Mucosa of rectum (tissue), 2 donors: ENCODE data around the gene KPNB1.

Experiments
- H3K27ac ChIP-seq, 2 donors: one replicate each; pipeline ENCODE4 v1.7.0; 2013; ENCODE audit warnings: inconsistent platforms in 2 of 2, low read depth in 2 of 2, low read length in 2 of 2
- H3K27me3 ChIP-seq, 2 donors: one replicate each; pipeline ENCODE4 v1.7.0; 2013; ENCODE audit warnings: low read length in 2 of 2; ENCODE audit not compliant: control insufficient read depth in 2 of 2, insufficient read depth in 2 of 2
- H3K36me3 ChIP-seq, 2 donors: one replicate each; pipeline ENCODE4 v1.7.0; 2013; ENCODE audit warnings: low read length in 2 of 2; ENCODE audit not compliant: control insufficient read depth in 2 of 2, insufficient read depth in 2 of 2
- H3K4me1 ChIP-seq, 2 donors: one replicate each; pipeline ENCODE4 v1.7.0; 2013; ENCODE audit warnings: low read length in 2 of 2, mild to moderate bottlenecking in 1 of 2; ENCODE audit not compliant: control insufficient read depth in 2 of 2, insufficient read depth in 2 of 2
- H3K4me3 ChIP-seq, 2 donors: one replicate each; pipeline ENCODE4 v1.7.0; 2013; ENCODE audit warnings: low read length in 2 of 2
- H3K9ac ChIP-seq, 2 donors: one replicate each; pipeline ENCODE4 v1.7.0; 2013; ENCODE audit warnings: low read length in 2 of 2, low read depth in 1 of 2, mild to moderate bottlenecking in 1 of 2
- H3K9me3 ChIP-seq, 2 donors: one replicate each; pipeline ENCODE4 v1.7.0; 2013; ENCODE audit warnings: low read length in 2 of 2; ENCODE audit not compliant: control insufficient read depth in 2 of 2
- donor health status: healthy.
- donor health status: Normal muscosa, but diverticular disease.

Gene KPNB1

GRCh38 chr17:47621293-47622179, 28.2 kb upstream of the KPNB1 start:
- H3K4me3 ChIP-seq: no peak overlapping the region

DNA sequence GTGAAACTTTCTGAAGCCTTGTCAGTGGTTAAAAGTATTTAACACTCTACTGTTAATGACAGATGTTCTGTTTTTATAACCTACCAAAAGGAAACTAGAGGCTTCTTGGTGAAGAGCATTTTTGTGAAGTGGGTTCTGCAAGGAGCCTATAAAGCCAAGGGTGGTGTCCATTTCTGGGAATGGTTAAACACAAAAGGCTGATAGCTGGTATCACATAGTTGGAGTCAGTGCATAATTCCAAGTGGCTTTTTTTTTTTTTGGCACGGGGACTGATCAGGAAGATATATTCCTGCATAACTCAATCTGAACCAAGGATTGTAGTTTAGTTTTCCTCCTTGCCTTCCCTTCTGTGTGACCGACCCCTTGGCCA, 27.6 kb upstream of the KPNB1 start:
- no peaks in the 10 kb centered on the region for H3K4me1 ChIP-seq
- H3K4me3 ChIP-seq: no peak overlapping the region
- H3K36me3 ChIP-seq: peaks cover 42 to 46% of the 10 kb centered on the region in 2 donors
- H3K27ac ChIP-seq: no peak overlapping the region
- no peaks in the 10 kb centered on the region for H3K9me3 ChIP-seq
- H3K27me3 ChIP-seq: no peaks in the 10 kb centered on the region
- no peak overlapping the region for H3K9ac ChIP-seq

More at GRCh38 chr17:47621293-47622179, 28.2 kb upstream of the KPNB1 start:
- no peaks in the 10 kb centered on the region for H3K9me3 ChIP-seq
- no peaks in the 10 kb centered on the region for H3K27me3 ChIP-seq
- H3K4me1 ChIP-seq: no peaks in the 10 kb centered on the region
- H3K27ac ChIP-seq: no peak overlapping the region
- H3K36me3 ChIP-seq: peaks cover 44 to 48% of the 10 kb centered on the region in 2 donors
- no peak overlapping the region for H3K9ac ChIP-seq

DNA sequence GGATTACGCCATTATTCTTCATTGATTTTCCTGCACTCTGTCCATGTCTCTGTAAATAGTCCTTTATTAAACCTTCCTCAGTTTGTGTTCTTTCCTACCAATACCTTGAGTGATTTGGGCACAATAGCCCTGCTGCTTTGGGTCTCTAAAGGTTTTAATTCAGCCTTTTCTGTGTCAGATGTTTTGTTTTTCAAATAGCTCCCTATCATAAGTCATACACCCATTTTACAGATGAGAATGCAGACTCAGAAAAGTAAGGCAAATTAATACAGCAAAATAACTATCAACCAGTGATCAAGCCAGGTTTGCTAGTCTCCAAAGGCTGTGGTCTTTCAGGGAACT, 25.0 kb upstream of the KPNB1 start:
- Histone ChIP-seq H3K9ac (no peak overlapping the region), H3K4me1 (no peaks in the 10 kb centered on the region), H3K36me3 (peaks cover 27 to 28% of the 10 kb centered on the region in 2 donors), H3K27me3 (no peaks in the 10 kb centered on the region), H3K4me3 (no peak overlapping the region), H3K27ac (no peak overlapping the region), H3K9me3 (no peaks in the 10 kb centered on the region)

DNA sequence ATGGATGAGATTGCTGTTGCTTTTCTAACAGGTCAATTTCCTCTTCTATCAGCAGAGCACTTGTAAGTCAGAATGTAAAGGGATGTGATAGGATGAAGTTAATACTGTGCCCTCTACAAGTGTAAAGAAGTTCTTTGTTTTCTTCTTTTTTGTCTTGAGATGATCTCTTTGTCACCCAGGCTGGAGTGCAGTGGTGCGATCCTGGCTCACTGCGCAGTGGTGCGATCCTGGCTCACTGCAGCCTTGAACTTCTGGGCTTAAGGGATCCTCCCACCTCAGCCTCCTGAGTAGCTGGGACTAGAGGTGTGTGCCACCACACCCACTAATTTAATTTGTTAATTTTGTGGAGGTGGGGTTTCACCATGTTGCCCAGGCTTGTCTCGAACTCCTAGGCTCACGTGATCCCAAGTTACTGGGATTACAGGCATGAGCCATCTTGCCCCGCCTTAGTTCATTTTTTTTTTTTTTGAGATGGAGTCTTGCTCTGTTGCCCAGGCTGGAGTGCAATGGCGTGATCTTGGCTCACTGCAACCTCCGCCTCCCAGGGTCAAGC, 21.6 kb upstream of the KPNB1 start:
- no peak overlapping the region for H3K9ac ChIP-seq
- H3K4me1 ChIP-seq: no peaks in the 10 kb centered on the region
- H3K27me3 ChIP-seq: no peaks in the 10 kb centered on the region
- H3K9me3 ChIP-seq: no peaks in the 10 kb centered on the region
- no peak overlapping the region for H3K4me3 ChIP-seq
- no peak overlapping the region for H3K27ac ChIP-seq
- H3K36me3 ChIP-seq: peaks cover 0 to 4% of the 10 kb centered on the region in 2 donors

GRCh38 chr17:47629826-47630225, 19.9 kb upstream of the KPNB1 start:
- H3K27me3 ChIP-seq: no peaks in the 10 kb centered on the region
- H3K4me3 ChIP-seq: no peak overlapping the region
- no peaks in the 10 kb centered on the region for H3K9me3 ChIP-seq
- no peaks in the 10 kb centered on the region for H3K4me1 ChIP-seq
- H3K36me3 ChIP-seq: peaks cover 0 to under 1% of the 10 kb centered on the region in 2 donors
- no peak overlapping the region for H3K27ac ChIP-seq
- H3K9ac ChIP-seq: no peak overlapping the region

GRCh38 chr17:47630614-47631013, 19.1 kb upstream of the KPNB1 start:
- no peak overlapping the region for H3K9ac ChIP-seq
- H3K36me3 ChIP-seq: no peaks in the 10 kb centered on the region
- H3K9me3 ChIP-seq: no peaks in the 10 kb centered on the region
- no peaks in the 10 kb centered on the region for H3K27me3 ChIP-seq
- H3K4me3 ChIP-seq: no peak overlapping the region
- no peak overlapping the region for H3K27ac ChIP-seq
- H3K4me1 ChIP-seq: no peaks in the 10 kb centered on the region

GRCh38 chr17:47632991-47633390, 16.7 kb upstream of the KPNB1 start:
- no peaks in the 10 kb centered on the region for H3K4me1 ChIP-seq
- no peak overlapping the region for H3K4me3 ChIP-seq
- H3K36me3 ChIP-seq: no peaks in the 10 kb centered on the region
- H3K9me3 ChIP-seq: no peaks in the 10 kb centered on the region
- H3K9ac ChIP-seq: no peak overlapping the region
- no peak overlapping the region for H3K27ac ChIP-seq
- H3K27me3 ChIP-seq: no peaks in the 10 kb centered on the region

GRCh38 chr17:47633996-47634395, 15.7 kb upstream of the KPNB1 start:
- H3K4me1 ChIP-seq: no peaks in the 10 kb centered on the region
- H3K9ac ChIP-seq: no peak overlapping the region
- H3K9me3 ChIP-seq: no peaks in the 10 kb centered on the region
- H3K36me3 ChIP-seq: no peaks in the 10 kb centered on the region
- H3K27ac ChIP-seq: no peak overlapping the region
- H3K27me3 ChIP-seq: no peaks in the 10 kb centered on the region
- H3K4me3 ChIP-seq: no peak overlapping the region

- Histone ChIP-seq H3K27me3 (no peaks in the 10 kb centered on the region), H3K4me1 (no peaks in the 10 kb centered on the region), H3K4me3 (no peak overlapping the region), H3K27ac (no peak overlapping the region), H3K9ac (no peak overlapping the region), H3K9me3 (no peaks in the 10 kb centered on the region), H3K36me3 (no peaks in the 10 kb centered on the region)
Observed at GRCh38 chr17:47634870-47635269, 14.8 kb upstream of the KPNB1 start.

- Histone ChIP-seq H3K27ac (no peak overlapping the region), H3K36me3 (no peaks in the 10 kb centered on the region), H3K9ac (no peak overlapping the region), H3K4me3 (no peak overlapping the region), H3K4me1 (no peaks in the 10 kb centered on the region), H3K9me3 (no peaks in the 10 kb centered on the region), H3K27me3 (no peaks in the 10 kb centered on the region)
Observed at GRCh38 chr17:47635734-47636133, 14.0 kb upstream of the KPNB1 start.
